Jurkat, Clone E6-1 (cell line): ENCODE data around the gene TMEM100.

Experiments used
- DNase-seq: peaks from one replicate; pipeline ENCODE4 v3.0.0-alpha.2; 2011; ENCODE audit warnings: low read depth, low spot score
- H3K4me3 ChIP-seq: 2 replicates; pipeline ENCODE4 v1.5.1; 2011; ENCODE audit warnings: mild to moderate bottlenecking, low read length, control low read depth, moderate library complexity

TMEM100 gene

DNA sequence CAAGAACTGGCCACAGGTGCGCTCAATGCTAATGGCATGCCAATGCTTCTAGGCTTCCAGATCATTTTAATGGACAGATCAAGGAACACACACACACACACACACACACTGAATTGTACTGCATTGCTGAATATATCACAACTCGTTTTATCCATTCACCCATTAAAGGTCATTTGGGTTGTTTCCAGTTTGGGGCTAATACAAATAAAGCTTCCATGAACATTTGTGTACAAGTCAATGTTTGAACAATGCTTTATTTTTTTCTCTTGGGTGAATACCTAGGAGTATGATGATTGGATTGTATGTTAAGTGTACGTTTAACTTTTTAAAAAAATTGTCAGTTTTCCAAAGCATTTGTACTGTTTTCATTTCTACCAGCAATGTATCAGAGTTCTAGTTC, 24.5 kb upstream of the TMEM100 start:
- no peak for DNase-seq
- H3K4me3 ChIP-seq = no peak overlapping the region

DNA sequence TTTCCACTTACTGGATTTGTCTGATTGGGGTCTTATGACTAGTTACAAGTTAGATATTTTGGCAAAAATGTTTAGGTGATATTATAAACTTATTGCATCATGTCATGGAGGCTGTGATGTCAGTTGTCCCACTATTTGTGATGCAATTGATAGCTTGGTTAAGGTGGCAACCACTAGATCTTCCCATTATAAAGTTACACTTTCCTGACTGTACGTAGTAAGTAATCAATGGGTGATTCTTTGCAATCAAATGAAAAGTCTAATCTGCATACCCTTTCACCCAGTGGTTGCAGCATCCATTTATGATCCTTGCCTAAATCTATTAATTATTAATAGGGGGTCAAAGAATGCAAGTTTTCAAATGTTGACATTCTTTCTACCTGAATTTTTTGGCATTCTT, 23.8 kb upstream of the TMEM100 start:
- no peak overlapping the region for H3K4me3 ChIP-seq
- DNase-seq = no peak

DNA sequence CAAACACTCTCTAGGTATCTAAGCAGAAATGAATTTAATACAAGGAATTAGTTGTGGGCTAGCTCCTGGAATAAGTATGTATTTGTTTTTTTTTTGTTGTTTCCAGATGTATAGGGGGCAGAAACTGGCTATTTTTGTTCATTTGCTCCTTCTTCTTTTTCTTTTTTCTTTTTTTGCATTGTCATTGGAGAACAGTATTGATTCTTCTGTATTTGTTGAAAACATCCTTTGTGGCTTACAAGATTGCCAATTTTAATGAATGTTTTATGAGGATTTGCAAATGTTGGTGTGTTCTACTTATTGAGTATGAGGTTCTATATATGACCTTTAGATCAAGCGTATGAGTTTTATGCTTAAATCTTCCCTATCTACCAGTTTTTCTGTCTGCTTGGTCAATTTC, 22.6 kb upstream of the TMEM100 start:
- no peak overlapping the region for H3K4me3 ChIP-seq
- no peak for DNase-seq

- no peak for DNase-seq
- no peak overlapping the region for H3K4me3 ChIP-seq
These were observed 20.5 kb upstream of the TMEM100 start for GRCh38 chr17:55743103-55743679.

- no peak overlapping the region for H3K4me3 ChIP-seq
- DNase-seq = no peak
These were observed 19.8 kb upstream of the TMEM100 start for GRCh38 chr17:55742272-55743102.

DNA sequence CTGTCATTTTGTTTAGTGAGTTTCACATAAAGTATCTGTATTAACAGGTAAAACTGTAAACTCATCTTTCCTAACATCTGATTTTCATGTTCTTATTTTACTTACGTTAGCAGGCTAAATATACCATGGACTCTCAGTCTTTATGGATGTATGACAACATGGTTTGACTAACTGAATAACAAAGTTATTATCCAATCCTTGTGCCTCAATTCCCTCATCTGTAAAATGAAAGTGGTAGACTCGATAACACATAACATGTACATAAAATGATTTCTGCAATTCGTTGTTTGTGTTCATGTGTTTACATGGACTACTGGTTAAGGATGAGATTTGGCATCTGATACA, 18.7 kb upstream of the TMEM100 start:
- no peak for DNase-seq
- no peak overlapping the region for H3K4me3 ChIP-seq

DNA sequence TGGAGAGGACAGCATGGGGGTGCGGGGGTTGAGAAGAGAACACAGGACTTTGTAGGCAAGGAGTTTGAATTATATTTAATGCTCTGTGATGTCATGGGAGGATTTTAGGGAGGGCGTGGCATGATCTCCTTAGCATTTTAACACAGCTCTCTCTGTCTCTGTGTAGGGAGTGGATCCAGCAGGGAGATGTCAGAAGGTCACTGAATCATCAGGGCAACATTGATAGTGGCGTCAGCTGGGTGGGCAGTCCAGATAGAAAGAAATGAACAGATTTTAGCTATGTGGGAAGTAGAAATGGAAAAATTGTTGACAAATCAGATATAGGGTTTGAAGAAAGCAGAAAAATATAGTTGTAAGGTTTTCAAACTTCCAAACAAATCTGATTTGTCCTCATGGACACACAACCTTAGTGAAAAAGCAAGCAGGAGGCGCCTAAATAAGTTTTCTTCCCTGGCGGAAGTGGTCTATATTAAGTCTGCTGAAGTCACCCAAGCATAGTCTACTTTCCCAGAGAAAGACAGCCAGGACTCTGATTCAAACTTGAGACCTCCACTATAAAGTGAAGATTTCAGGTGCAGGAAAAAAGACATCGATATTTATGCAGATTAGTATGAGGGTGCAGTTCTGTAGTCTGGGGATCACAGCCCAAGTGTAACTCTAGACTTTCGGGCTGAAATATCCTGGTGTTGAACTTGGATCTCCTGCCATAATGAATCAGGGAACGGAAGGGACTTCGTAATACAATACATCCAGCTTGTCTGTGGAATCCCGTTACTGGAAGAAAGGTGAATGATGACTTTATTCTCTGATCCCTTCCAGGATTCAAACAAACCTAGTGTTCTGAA, 18.1 kb upstream of the TMEM100 start:
- no peak for DNase-seq

DNA sequence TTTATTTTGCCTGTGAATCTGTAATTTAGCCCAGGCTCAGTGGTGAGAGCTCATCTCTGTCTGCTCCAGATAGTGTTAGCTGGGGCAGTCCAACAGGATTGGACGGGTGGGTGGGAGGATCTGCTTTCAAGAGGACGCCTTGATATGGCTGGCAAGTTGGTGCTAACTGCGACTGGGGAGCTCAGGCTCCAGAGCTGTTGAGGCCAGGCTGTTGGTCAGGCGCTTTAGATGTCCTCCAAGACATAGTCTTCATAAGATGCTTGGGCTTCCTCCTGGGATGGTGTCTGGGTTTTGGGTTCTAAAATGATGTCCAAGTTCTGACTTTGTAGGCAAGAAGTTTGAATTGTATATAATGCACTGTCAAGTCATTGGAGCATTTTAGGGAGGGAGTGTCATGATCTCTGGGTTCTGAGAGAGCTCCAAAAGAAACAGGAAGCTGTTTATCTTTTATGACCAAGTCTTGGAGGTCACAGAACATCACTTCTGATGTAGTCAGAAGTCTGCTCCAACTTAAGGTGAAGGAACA, 15.4 kb upstream of the TMEM100 start:
- no peak for DNase-seq
- H3K4me3 ChIP-seq = no peak overlapping the region

More for the DNA sequence above, 18.1 kb upstream of the TMEM100 start:
- no peak overlapping the region for H3K4me3 ChIP-seq

GRCh38 chr17:55735731-55736405, 13.2 kb upstream of the TMEM100 start:
- DNase-seq = peak; percentile 47

GRCh38 chr17:55734128-55734781, 11.6 kb upstream of the TMEM100 start:
- DNase-seq = no peak
- no peak overlapping the region for H3K4me3 ChIP-seq

More at GRCh38 chr17:55735731-55736405, 13.2 kb upstream of the TMEM100 start:
- no peak overlapping the region for H3K4me3 ChIP-seq

GRCh38 chr17:55731586-55732250, 9.1 kb upstream of the TMEM100 start:
- no peak overlapping the region for H3K4me3 ChIP-seq

DNA sequence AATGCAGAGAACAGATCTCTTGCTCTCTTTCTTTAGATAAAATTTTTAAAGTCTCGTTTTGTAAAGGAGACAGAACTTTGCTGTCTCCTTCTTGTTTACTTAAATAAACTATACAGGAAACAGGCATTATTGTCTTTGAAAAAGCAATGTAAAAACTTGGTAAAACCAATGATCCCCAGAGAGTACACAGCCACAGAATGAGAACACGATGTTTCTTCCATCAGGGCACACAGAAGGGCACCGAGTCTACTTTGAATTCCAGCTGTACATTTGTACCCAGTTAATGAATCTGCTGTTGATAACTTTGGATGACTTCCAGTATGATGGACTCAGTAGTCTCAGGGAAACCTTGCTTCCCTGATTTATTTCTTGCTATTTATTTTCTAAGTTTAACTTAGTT, 8.1 kb upstream of the TMEM100 start:
- H3K4me3 ChIP-seq = no peak overlapping the region
- no peak for DNase-seq

More at GRCh38 chr17:55731586-55732250, 9.1 kb upstream of the TMEM100 start:
- no peak for DNase-seq

DNA sequence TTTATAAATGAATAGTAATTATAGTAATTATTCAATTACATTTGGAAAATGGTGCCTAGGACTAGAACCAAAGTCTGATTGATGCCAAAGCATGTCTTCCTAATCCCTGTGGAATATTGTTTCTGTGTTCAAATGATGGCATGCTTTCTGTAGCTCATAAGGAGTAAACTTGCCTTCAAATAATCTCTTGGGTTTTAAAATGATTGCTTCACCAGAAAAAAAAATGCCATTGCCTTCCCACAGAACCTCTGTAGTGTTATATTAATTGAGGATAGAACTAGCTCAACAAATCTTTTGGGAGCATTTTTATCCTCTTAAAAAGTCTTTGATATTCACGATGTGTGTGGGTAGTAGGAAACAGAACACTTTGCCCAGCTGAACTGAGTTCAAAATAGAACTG, 7.7 kb upstream of the TMEM100 start:
- H3K4me3 ChIP-seq = no peak overlapping the region
- no peak for DNase-seq

DNA sequence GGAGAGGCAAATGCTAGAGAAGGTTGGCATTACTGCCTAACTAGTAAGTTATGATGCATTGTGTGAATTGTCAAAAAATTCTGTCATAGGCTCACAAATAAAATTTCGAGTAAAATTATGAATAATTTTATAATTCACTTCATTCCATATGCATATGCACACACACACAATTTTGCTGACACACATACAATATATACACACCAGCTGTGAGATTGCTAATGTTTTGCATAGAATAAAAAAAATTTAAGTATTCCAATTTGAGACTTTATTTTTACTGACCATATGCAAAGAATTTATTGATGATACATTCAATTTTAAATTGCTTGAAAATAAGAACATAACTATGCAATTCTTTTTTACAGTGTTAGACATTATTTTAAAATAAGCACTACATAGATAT, 6.8 kb upstream of the TMEM100 start:
- DNase-seq = no peak
- no peak overlapping the region for H3K4me3 ChIP-seq

- H3K4me3 ChIP-seq = no peak overlapping the region
- DNase-seq = no peak
These were observed 6.2 kb upstream of the TMEM100 start for GRCh38 chr17:55728833-55729232.

GRCh38 chr17:55728361-55728760, 5.7 kb upstream of the TMEM100 start:
- no peak for DNase-seq
- no peak overlapping the region for H3K4me3 ChIP-seq

- no peak for DNase-seq
- H3K4me3 ChIP-seq = no peak overlapping the region
These were observed 5.3 kb upstream of the TMEM100 start for GRCh38 chr17:55727920-55728319.

DNA sequence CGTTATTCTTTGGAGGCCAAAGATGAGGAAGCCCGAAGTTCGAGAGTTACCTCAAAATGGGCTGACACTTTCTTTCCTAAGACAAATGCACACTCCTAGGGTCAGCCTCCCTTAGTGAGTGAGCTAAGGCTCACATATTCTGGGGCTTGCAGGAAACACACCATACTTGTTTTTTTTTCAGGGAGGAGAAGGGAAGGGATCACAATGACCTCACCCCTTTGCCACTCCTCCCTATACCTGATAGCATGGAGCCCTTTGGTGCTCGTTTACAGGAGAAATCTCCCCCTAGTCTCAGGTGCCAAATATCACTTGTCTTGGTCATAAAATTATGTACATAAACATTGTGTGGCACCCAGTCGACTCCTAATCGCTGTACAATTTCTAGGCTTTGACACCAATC, 4.6 kb upstream of the TMEM100 start:
- no peak for DNase-seq
- no peak overlapping the region for H3K4me3 ChIP-seq
